ENCODE results near the gene ZNF497. TPM values are rescaled to one million over a fixed set of nuclear protein-coding genes. Genes with fewer than 3 reads are reported as not detected.

Gene ZNF497
- total and polyA plus RNA-seq, 10 of the 15 experiments (the other 5 are each of a cell fraction or from before 2014, with no cell fraction given): 0.09 to 0.82 (median 0.28) TPM

DNA sequence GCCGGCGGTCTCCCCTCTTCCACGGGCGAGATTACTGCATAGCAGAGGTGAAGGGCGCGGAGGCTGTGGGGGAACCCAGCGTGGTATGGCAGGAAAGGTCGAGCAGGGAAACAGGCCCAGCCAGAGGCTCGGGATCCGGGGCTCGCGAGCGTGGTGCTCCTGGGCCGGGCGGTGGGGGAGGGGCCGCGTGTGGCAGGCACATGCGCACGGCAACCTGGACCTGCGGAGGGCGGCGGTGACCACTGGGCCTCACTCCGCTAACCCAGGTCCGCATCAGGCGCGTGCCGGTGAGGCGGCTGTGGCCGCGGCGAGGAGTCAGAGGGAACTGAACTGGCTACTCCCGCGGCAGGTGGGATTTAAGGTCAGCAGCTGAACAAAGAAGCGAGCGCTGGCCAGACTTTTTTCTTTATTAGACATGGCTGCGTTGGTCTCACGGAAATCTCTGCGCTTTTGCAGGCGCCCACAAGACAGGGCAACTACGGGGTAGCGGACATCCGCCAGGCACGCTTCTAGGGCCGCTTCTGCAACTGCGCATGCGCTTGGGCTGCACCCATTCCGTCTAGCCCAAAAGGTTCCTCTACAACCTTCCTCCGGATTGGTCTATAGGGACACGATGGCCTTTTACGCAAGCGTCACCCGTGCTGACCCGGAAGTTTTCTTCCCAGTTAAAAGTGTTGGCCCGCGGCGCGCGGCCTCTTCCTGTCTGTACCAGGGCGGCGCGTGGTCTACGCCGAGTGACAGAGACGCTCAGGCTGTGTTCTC lies 24.2 kb upstream of the ZNF497 start, which contains the start of gene RPS5 (continued):
- TF ChIP-seq SUPT20H (IDR thresholded peaks at IDR 0.05; ENCODE audit: borderline replicate concordance, control insufficient read depth, low read depth, low read length) (no peak), SUZ12 (IDR thresholded peaks at IDR 0.05; ENCODE audit: unreplicated experiment) (no peak), SPI1 (IDR thresholded peaks at IDR 0.05; ENCODE audit: borderline replicate concordance, insufficient read depth, low read depth, low read length) (0 out of 2 replicates have a peak, but pooled peaks have one; percentile 4), GATAD2B (conservative IDR thresholded peaks at IDR 0.05; ENCODE audit: low read depth) (peak; percentile 61), NFIC (IDR thresholded peaks at IDR 0.05; ENCODE audit: low read depth, low read length) (peak; percentile 14; the same call in 1 of the 2 replicates), HDAC6 (IDR thresholded peaks at IDR 0.05; ENCODE audit: unreplicated experiment) (peak; percentile 84), KLF5 (IDR thresholded peaks at IDR 0.05; ENCODE audit: partially characterized antibody) (peak; percentile 73), YY1 (IDR thresholded peaks at IDR 0.05; ENCODE audit: low read depth, low read length) (peak; percentile 64; the same call in 1 of the 2 replicates), RFX5 (IDR thresholded peaks at IDR 0.05; ENCODE audit: low read depth, low read length) (no peak), ATF7 (IDR thresholded peaks at IDR 0.05; ENCODE audit: low read depth) (no peak), MEF2B (IDR thresholded peaks at IDR 0.05; ENCODE audit: partially characterized antibody, poor library complexity, severe bottlenecking) (no peak), KDM1A (IDR thresholded peaks at IDR 0.05; ENCODE audit: borderline replicate concordance) (no peak)
- TF ChIP-seq, protein P1, sequence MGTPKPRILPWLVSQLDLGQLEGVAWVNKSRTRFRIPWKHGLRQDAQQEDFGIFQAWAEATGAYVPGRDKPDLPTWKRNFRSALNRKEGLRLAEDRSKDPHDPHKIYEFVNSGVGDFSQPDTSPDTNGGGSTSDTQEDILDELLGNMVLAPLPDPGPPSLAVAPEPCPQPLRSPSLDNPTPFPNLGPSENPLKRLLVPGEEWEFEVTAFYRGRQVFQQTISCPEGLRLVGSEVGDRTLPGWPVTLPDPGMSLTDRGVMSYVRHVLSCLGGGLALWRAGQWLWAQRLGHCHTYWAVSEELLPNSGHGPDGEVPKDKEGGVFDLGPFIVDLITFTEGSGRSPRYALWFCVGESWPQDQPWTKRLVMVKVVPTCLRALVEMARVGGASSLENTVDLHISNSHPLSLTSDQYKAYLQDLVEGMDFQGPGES (IDR thresholded peaks at IDR 0.05): peak; percentile 69; the same call in 1 of the 2 replicates
- TF ChIP-seq, protein P2, sequence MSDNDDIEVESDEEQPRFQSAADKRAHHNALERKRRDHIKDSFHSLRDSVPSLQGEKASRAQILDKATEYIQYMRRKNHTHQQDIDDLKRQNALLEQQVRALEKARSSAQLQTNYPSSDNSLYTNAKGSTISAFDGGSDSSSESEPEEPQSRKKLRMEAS (IDR thresholded peaks at IDR 0.05; ENCODE audit: low read depth, low read length): peak; percentile 92
- TF ChIP-seq, protein P3, sequence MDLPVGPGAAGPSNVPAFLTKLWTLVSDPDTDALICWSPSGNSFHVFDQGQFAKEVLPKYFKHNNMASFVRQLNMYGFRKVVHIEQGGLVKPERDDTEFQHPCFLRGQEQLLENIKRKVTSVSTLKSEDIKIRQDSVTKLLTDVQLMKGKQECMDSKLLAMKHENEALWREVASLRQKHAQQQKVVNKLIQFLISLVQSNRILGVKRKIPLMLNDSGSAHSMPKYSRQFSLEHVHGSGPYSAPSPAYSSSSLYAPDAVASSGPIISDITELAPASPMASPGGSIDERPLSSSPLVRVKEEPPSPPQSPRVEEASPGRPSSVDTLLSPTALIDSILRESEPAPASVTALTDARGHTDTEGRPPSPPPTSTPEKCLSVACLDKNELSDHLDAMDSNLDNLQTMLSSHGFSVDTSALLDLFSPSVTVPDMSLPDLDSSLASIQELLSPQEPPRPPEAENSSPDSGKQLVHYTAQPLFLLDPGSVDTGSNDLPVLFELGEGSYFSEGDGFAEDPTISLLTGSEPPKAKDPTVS (IDR thresholded peaks at IDR 0.05; ENCODE audit: low read depth, low read length): no peak
- TF ChIP-seq, protein P4, sequence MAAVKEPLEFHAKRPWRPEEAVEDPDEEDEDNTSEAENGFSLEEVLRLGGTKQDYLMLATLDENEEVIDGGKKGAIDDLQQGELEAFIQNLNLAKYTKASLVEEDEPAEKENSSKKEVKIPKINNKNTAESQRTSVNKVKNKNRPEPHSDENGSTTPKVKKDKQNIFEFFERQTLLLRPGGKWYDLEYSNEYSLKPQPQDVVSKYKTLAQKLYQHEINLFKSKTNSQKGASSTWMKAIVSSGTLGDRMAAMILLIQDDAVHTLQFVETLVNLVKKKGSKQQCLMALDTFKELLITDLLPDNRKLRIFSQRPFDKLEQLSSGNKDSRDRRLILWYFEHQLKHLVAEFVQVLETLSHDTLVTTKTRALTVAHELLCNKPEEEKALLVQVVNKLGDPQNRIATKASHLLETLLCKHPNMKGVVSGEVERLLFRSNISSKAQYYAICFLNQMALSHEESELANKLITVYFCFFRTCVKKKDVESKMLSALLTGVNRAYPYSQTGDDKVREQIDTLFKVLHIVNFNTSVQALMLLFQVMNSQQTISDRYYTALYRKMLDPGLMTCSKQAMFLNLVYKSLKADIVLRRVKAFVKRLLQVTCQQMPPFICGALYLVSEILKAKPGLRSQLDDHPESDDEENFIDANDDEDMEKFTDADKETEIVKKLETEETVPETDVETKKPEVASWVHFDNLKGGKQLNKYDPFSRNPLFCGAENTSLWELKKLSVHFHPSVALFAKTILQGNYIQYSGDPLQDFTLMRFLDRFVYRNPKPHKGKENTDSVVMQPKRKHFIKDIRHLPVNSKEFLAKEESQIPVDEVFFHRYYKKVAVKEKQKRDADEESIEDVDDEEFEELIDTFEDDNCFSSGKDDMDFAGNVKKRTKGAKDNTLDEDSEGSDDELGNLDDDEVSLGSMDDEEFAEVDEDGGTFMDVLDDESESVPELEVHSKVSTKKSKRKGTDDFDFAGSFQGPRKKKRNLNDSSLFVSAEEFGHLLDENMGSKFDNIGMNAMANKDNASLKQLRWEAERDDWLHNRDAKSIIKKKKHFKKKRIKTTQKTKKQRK (IDR thresholded peaks at IDR 0.05; ENCODE audit: low read depth, low read length): no peak
- TF ChIP-seq, protein P5, sequence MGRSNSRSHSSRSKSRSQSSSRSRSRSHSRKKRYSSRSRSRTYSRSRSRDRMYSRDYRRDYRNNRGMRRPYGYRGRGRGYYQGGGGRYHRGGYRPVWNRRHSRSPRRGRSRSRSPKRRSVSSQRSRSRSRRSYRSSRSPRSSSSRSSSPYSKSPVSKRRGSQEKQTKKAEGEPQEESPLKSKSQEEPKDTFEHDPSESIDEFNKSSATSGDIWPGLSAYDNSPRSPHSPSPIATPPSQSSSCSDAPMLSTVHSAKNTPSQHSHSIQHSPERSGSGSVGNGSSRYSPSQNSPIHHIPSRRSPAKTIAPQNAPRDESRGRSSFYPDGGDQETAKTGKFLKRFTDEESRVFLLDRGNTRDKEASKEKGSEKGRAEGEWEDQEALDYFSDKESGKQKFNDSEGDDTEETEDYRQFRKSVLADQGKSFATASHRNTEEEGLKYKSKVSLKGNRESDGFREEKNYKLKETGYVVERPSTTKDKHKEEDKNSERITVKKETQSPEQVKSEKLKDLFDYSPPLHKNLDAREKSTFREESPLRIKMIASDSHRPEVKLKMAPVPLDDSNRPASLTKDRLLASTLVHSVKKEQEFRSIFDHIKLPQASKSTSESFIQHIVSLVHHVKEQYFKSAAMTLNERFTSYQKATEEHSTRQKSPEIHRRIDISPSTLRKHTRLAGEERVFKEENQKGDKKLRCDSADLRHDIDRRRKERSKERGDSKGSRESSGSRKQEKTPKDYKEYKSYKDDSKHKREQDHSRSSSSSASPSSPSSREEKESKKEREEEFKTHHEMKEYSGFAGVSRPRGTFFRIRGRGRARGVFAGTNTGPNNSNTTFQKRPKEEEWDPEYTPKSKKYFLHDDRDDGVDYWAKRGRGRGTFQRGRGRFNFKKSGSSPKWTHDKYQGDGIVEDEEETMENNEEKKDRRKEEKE (IDR thresholded peaks at IDR 0.05): no peak

All from GM12878 (cell line).